GM18517 (cell line): ENCODE data around the gene CDH23.

ENCODE experiments used
- ATAC-seq: cut with Tn5 transposase; IDR thresholded peaks from one replicate; pipeline ENCODE4 v1.9.1; 2021; ENCODE audit warnings: mild to moderate bottlenecking, moderate library complexity; ENCODE audit not compliant: unreplicated experiment

The CDH23 gene

DNA sequence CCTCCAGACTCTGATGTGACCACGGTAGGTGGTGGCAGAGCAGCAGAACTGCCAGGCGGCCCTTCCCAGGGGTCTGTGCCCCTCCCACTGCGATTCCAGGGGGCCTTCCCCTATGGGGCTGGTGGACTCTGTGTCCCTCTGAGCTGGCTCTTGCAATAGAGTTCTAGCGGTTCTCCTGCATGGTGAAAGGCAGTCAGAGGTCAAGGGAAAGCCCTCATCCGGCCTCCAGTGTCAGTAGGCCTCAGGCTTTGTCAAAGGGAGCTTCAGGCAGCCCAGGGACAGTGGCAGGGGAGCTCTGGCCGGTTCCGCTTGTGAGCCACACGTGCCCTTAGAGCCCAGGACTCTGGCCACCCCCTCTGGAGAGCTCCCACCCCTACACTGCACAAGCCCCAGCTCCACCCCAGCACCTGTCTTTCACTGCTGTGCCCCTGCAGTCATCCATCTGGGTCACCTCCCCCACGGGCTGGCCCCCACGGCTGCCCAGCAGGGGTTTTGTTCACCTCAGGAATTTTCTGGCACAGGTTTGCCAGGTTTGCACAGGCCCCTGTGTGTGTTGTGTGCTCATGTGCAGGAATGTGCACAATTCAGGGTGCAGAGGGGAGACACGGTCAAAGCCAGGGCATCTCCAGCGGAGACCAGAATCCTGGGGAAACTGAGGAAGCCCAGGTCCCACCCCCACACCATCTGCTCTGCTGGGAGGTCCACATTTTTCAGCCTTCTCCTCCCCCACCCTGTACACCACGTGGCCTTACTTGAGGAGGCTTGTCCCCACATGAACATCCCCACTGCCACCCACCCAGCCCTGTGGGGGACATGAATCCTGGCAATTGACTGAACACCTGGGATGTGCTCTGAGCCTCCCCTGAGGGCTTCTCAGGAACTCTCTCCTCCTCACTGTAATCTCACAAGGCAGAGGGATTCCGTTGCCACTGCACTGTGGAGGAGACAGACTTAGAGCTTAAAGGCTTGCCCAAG lies 299.1 kb downstream of the CDH23 start:
- no peak for ATAC-seq

DNA sequence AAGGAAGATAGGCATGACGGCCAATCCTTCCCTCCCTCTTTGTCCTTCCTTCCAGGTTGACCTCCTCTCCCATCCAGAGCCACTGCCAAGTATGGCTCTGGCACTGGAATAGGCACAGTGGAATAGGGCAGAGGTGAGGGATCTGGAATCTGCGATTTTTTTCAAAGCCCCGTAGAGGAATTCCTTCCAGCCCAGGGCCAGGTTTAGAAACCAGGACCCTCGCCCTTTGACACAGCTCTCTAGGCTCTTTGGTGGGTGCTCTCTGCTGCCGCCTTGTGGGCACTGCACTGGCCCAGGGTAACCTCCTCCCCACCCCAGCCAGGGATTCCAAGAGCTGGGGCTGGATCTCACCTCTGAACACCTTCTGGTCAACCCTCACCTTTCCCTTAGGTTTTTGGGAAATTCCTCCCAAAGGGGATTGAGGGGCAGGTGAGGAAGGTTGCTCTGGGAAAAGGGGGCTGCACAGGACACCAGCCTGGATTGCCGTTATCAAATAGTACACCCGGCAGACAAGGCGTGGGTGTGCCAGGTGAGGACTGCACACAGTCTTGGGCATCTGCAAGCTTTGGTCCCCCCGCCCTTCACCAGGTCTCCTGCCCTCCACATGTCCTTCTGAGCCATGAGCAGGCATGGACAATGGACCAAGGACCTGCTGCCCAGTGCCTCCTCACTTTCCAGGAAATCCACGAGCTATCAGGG lies 300.1 kb downstream of the CDH23 start:
- no peak for ATAC-seq

- ATAC-seq = no peak
Measured at GRCh38 chr10:71697938-71698709, 301.4 kb downstream of the CDH23 start.

GRCh38 chr10:71698737-71699136 lies 302.0 kb downstream of the CDH23 start:
- no peak for ATAC-seq

- no peak for ATAC-seq
Measured at GRCh38 chr10:71700731-71701368, 304.1 kb downstream of the CDH23 start.

DNA sequence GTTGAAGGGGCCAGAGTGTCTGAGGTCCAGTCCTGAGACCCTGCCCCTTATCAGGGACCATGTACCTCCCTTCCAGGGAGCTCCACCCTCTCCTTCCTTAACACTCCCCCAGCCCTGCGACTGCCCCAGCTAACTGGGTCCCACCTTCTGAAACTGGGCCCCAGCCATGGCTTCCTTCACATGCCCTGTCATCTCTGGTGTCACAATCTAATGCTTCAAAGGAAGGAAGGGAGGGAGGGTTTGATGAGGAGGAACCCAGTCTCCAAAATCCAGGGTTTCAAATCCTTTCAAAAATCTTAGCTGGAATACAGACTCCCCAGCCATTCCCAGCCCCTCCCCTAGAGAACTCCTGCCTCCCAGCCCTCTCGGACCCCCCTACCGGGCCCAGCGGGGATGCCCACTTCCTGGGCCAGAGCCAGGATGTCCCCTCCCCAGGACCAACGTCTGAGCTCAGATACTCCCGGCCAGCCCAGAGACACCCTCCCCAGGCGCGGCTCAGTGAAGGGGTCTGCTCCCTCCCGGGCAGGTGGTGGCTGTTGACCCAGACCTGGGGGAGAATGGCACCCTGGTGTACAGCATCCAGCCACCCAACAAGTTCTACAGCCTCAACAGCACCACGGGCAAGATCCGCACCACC lies 304.9 kb downstream of the CDH23 start:
- ATAC-seq = no peak

- no peak for ATAC-seq
Measured at GRCh38 chr10:71703577-71703976, 306.9 kb downstream of the CDH23 start.

GRCh38 chr10:71704816-71705215 lies 308.1 kb downstream of the CDH23 start:
- ATAC-seq = no peak

DNA sequence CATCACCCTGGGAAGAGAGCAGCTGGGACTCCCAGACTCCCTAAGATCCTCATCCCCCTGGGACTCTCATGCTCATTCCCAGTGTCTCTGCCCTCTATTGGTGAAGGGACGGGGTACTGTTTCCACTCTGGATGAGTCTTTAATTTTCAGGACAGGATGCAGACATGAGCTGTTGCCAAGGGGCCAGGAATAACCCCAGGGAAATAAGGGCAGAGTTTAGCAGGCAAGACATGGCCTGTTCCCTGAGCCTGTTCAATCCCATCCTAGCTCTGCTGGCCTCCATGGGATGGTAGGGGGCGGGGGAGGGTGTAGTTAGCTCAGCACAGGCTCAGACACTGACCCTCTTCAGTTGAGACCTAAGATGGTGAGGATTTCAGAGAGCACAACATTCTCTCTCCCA lies 308.9 kb downstream of the CDH23 start:
- ATAC-seq = no peak

GRCh38 chr10:71706216-71707121 lies 309.7 kb downstream of the CDH23 start:
- ATAC-seq = no peak

GRCh38 chr10:71707240-71707789 lies 310.6 kb downstream of the CDH23 start:
- ATAC-seq = no peak

DNA sequence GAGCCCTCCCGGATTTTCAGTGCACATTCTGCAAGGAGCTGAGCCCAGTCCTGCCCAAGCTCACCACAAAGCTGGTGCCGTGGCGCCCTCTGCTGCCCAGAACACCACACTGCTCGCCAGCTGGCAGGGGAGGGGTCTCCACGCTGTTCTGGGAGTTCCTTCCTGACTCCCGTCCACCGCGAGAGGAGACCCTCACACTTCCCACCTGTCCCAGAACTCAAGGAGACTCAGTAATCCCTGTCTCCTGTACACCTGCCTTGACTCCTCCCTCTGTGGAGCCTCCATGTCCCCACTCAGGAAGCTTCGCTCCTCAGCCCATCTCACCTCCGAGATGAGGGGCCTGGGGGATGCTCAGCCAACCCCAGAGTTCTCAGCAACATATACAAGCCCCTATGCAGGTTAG lies 311.6 kb downstream of the CDH23 start:
- ATAC-seq = no peak

DNA sequence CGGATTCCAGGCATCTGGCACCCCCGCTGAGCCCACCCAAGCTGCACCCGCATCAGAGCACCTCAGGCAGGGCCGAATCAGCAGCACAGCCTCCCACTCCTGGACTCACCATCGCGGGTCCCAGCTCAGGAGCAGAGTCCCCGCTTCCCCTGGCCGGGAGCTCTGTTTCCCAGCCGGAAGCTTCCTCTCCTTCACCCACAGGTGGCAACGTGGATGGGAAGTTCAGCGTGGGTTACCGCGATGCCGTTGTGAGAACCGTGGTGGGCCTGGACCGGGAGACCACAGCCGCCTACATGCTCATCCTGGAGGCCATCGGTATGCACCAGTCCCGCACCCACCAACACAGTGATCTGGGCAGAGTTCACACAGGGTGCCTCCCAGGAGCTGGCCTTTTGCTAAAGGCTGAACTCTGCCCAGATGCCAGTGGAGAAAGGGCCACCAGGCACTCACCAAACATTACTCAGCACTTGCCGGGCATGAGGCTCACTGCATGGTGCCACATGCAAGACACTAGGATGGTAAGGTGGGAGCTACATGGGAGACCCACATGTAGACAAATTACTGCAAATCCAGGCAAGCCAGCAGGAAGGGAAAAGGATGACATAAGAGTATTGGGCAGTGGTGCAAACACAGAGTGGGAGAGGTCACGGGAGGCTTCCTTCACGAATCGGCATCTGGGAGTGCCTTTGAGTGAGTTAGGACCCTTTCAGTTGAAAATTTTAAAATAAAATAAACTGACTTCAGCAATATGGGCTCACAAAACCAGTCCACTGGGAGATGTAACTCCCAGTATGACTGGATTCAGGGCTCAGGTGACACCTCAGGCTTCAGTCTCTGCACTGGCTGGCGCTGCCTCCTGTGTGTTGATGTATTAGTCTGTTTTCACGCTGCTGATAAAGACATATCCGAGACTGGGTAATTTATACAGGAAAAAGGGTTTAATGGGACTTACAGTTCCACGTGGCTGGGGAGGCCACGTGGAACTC lies 312.5 kb downstream of the CDH23 start:
- no peak for ATAC-seq

- no peak for ATAC-seq
Measured at GRCh38 chr10:71710519-71710918, 313.8 kb downstream of the CDH23 start.

- ATAC-seq = no peak
Measured at GRCh38 chr10:71711052-71711623, 314.4 kb downstream of the CDH23 start.

GRCh38 chr10:71712170-71712569 lies 315.4 kb downstream of the CDH23 start:
- no peak for ATAC-seq

- no peak for ATAC-seq
Measured at GRCh38 chr10:71712572-71713134, 315.9 kb downstream of the CDH23 start.
